HepG2 (cell line): ENCODE data around the gene TLR9. TPM values are rescaled to one million over a fixed set of nuclear protein-coding genes. Genes with fewer than 3 reads are reported as not detected.

Experiments
- ATAC-seq: fragments of 200-7000 bp; cut with Tn5 transposase; 3 replicates; pipeline ENCODE4 v1.9.1; 2020; ENCODE audit warnings: mild to moderate bottlenecking, moderate library complexity
- BruUV-seq: library from RNA; stranded (reverse); fragments of 400-500 nt; replicated peaks from 2 replicates; lab custom pipeline; 2021; lab: Mats Ljungman, UMichigan
- CTCF ChIA-PET: fragments of 300-600 bp; formaldehyde crosslinking; extraction: SDS; loops from one replicate; lab custom pipeline; 2021; ENCODE audit warnings: low total read pairs, inconsistent platforms, low intra/inter-chr PET ratio; lab: Yijun Ruan, JAX
- POLR2A ChIA-PET: fragments of 350-600 bp; sonication (Branson Sonifier 250); formaldehyde crosslinking; loops from one replicate; lab custom pipeline; 2020; ENCODE audit warnings: antibody characterized with exemption, inconsistent platforms; lab: Yijun Ruan, JAX
- DNase-seq: peaks from one replicate; pipeline ENCODE4 v3.0.0-alpha.2; 2015; ENCODE audit warnings: low spot score
- FAIRE-seq: peaks from 3 replicates; lab custom pipeline; 2011; peaks lifted over from hg19 to GRCh38; lab: Jason Lieb, UNC
- H2AFZ ChIP-seq: one replicate; pipeline ENCODE4 v1.6.1; 2011; ENCODE audit warnings: low read length, inconsistent platforms
- H3K27ac ChIP-seq: fragments of 300-600 bp; 3 replicates; pipeline ENCODE4 v1.8.0; 2011; ENCODE audit warnings: mixed run types, mild to moderate bottlenecking, mixed read lengths, low read length, inconsistent platforms; ENCODE audit not compliant: insufficient read depth; ENCODE audit errors: extremely low read length
- H3K27me3 ChIP-seq, 2 experiments: fragments of 200-600 bp in 1 of 2; 2 replicates in 1 of 2; 3 replicates in 1 of 2; pipeline versions ENCODE4 v1.6.0 to v1.8.0; 2011; ENCODE audit warnings: low read length in 2 of 2, mild to moderate bottlenecking in 2 of 2, moderate library complexity in 2 of 2, inconsistent platforms in 1 of 2; ENCODE audit not compliant: insufficient read depth in 2 of 2, control insufficient read depth in 1 of 2
- H3K36me3 ChIP-seq, 2 experiments: fragments of 200-600 bp in 1 of 2; replicated peaks in 1 of 2; 2 replicates in 1 of 2; 3 replicates in 1 of 2; pipeline versions ENCODE4 v1.5.1 to v1.8.0; 2011; ENCODE audit warnings: low read length in 2 of 2, inconsistent platforms in 1 of 2; ENCODE audit not compliant: insufficient read depth in 2 of 2, control insufficient read depth in 1 of 2
- H3K4me1 ChIP-seq: 2 replicates; pipeline ENCODE4 v1.5.1; 2012; ENCODE audit warnings: low read length, inconsistent platforms; ENCODE audit not compliant: insufficient read depth
- H3K4me2 ChIP-seq: 2 replicates; pipeline ENCODE4 v1.6.0; 2011; ENCODE audit warnings: low read depth, low read length, inconsistent platforms
- H3K4me3 ChIP-seq, 3 experiments: fragments of 200-600 bp in 1 of 3; sonication (generic), shearing (Covaris generic) in 1 of 3; replicated peaks in 1 of 3; 2 replicates each; pipeline ENCODE4 v1.5.1; 2011 to 2016; ENCODE audit warnings: low read length in 3 of 3, inconsistent platforms in 2 of 3, low read depth in 2 of 3, mild to moderate bottlenecking in 2 of 3, control low read depth in 1 of 3, mixed read lengths in 1 of 3; ENCODE audit not compliant: insufficient read depth in 1 of 3
- H3K79me2 ChIP-seq: one replicate; pipeline ENCODE4 v1.6.1; 2011; ENCODE audit warnings: low read length, inconsistent platforms; ENCODE audit not compliant: insufficient read depth
- H3K9ac ChIP-seq: 2 replicates; pipeline ENCODE4 v1.6.0; 2011; ENCODE audit warnings: mild to moderate bottlenecking, low read depth, low read length, inconsistent platforms; ENCODE audit not compliant: insufficient read depth
- H3K9me3 ChIP-seq: 2 replicates; pipeline ENCODE4 v1.5.1; 2012; ENCODE audit warnings: mild to moderate bottlenecking, low read length
- H4K20me1 ChIP-seq: 2 replicates; pipeline ENCODE4 v1.6.0; 2011; ENCODE audit warnings: inconsistent platforms, mild to moderate bottlenecking, low read length, moderate library complexity; ENCODE audit not compliant: insufficient read depth
- DPF2 ChIP-seq: sonication (generic); formaldehyde crosslinking; IDR thresholded peaks from 2 replicates; pipeline ENCODE4 v1.4.0; 2020; ENCODE audit warnings: mild to moderate bottlenecking, low read depth, missing genetic modification reagents, borderline replicate concordance
- HDAC1 ChIP-seq: sonication (generic); formaldehyde crosslinking; IDR thresholded peaks from 2 replicates; pipeline ENCODE4 v1.5.1; 2020; ENCODE audit warnings: mild to moderate bottlenecking, missing genetic modification reagents
- MYC ChIP-seq: sonication (generic); formaldehyde crosslinking; IDR thresholded peaks from 2 replicates; pipeline ENCODE4 v1.9.0; 2021; ENCODE audit warnings: missing genetic modification reagents, borderline replicate concordance
- NFIB ChIP-seq: sonication (generic); formaldehyde crosslinking; IDR thresholded peaks from 2 replicates; pipeline ENCODE4 v1.9.0; 2021; ENCODE audit warnings: missing genetic modification reagents, mild to moderate bottlenecking, borderline replicate concordance
- PHF5A ChIP-seq: IDR thresholded peaks from one replicate; pipeline ENCODE4 v1.6.1; 2018; ENCODE audit warnings: low read depth, missing genetic modification reagents; ENCODE audit not compliant: unreplicated experiment
- RBM39 ChIP-seq: fragments of 200-400 bp; formaldehyde crosslinking; IDR thresholded peaks from one replicate; pipeline ENCODE4 v1.6.1; 2018; ENCODE audit warnings: antibody characterized with exemption, mild to moderate bottlenecking, low read depth, low read length; ENCODE audit not compliant: poor library complexity, severe bottlenecking
- RNF2 ChIP-seq: fragments of 450-650 bp; conservative IDR thresholded peaks from 2 replicates; pipeline ENCODE4 v1.6.1; 2016; ENCODE audit warnings: low read depth
- SNAPC2 ChIP-seq: sonication (generic); formaldehyde crosslinking; IDR thresholded peaks from 2 replicates; pipeline ENCODE4 v1.8.1; 2022; ENCODE audit warnings: mild to moderate bottlenecking, missing genetic modification reagents
- SOX13 ChIP-seq, 3 experiments: fragments of 450-650 bp in 1 of 3; sonication (generic) in 1 of 3; formaldehyde crosslinking in 1 of 3; IDR thresholded peaks in 2 of 3; conservative IDR thresholded peaks in 1 of 3; 2 replicates each; pipeline versions ENCODE4 v1.5.0 to v1.6.1; 2016 to 2020; ENCODE audit warnings: antibody characterized with exemption in 1 of 3, mild to moderate bottlenecking in 1 of 3, missing compliant biosample characterization in 1 of 3, missing genetic modification reagents in 1 of 3, moderate library complexity in 1 of 3
- TMF1 ChIP-seq: sonication (generic); formaldehyde crosslinking; IDR thresholded peaks from 2 replicates; pipeline ENCODE4 v1.8.1; 2022; ENCODE audit warnings: low read depth, missing genetic modification reagents
- XBP1 ChIP-seq: sonication (generic); formaldehyde crosslinking; IDR thresholded peaks from 2 replicates; pipeline ENCODE4 v1.5.0; 2020; ENCODE audit warnings: missing genetic modification reagents
- ZBTB33 ChIP-seq: sonication (generic); formaldehyde crosslinking; IDR thresholded peaks from 2 replicates; pipeline ENCODE4 v1.4.0; 2020; ENCODE audit warnings: missing genetic modification reagents
- ZFP1 ChIP-seq: IDR thresholded peaks from 2 replicates; pipeline ENCODE4 v1.6.1; 2016
- ZNF510 ChIP-seq: sonication (generic); formaldehyde crosslinking; IDR thresholded peaks from 2 replicates; pipeline ENCODE4 v1.4.0; 2020; ENCODE audit warnings: low read depth, mild to moderate bottlenecking, missing genetic modification reagents
- ZNF557 ChIP-seq: sonication (generic); formaldehyde crosslinking; IDR thresholded peaks from 2 replicates; pipeline ENCODE4 v1.4.0; 2020; ENCODE audit warnings: missing genetic modification reagents
- ZNF563 ChIP-seq: sonication (generic); formaldehyde crosslinking; IDR thresholded peaks from 2 replicates; pipeline ENCODE4 v1.8.0; 2022; ENCODE audit warnings: mild to moderate bottlenecking, moderate library complexity, missing genetic modification reagents
- ZNF891 ChIP-seq: sonication (generic); formaldehyde crosslinking; IDR thresholded peaks from 2 replicates; pipeline ENCODE4 v1.5.0; 2020; ENCODE audit warnings: mild to moderate bottlenecking, missing genetic modification reagents
- WGBS: methylation state at CpG from one replicate; pipeline ENCODE4 v1.1.6; 2017; ENCODE audit warnings: low lambda C conversion rate; 5-methylcytosine and 5-hydroxymethylcytosine counted together
- in situ Hi-C: cut with HindIII; loops from 2 replicates; pipeline ENCODE4 v1.10.0; 2017; ENCODE audit warnings: low pct_unique_long_range_greater_than_20kb; ENCODE audit not compliant: extremely low pct_ligation_motif_present
- intact Hi-C: fragments of 100-400 bp; cut with micrococcal nuclease; formaldehyde crosslinking; loops from one replicate; pipeline ENCODE4 v1.10.0; 2022; ENCODE audit not compliant: unreplicated experiment
- polyA plus RNA-seq, 8 experiments: library from polyadenylated mRNA; depleted of rRNA in 3 of 8; stranded (reverse) in 7 of 8; unstranded in 1 of 8; fragments of >200 nt; fragmentation: Illumina TruSeq in 4 of 8; extraction: Trizol in 4 of 8; gene quantifications; 2 replicates each; pipeline versions ENCODE4 v1.2.1 to v1.2.3, GENCODE V29; 2011 to 2016; ENCODE audit warnings: low read depth in 4 of 8, missing spikeins in 1 of 8, mixed read lengths in 1 of 8; ENCODE audit not compliant: insufficient read depth in 1 of 8
- total RNA-seq, 5 experiments: library from RNA; depleted of rRNA; stranded (reverse); fragments of >200 nt; fragmentation: Illumina TruSeq; extraction: Trizol; gene quantifications; 2 replicates each; pipeline ENCODE4 v1.2.3, GENCODE V29; 2016; ENCODE audit warnings: low read depth in 1 of 5
- TF ChIP-seq, protein P1 (sequence below): fragments of 450-650 bp; IDR thresholded peaks from 2 replicates; pipeline ENCODE4 v1.6.1; 2016
- TF ChIP-seq, protein P2 (sequence below): sonication (generic); formaldehyde crosslinking; IDR thresholded peaks from 2 replicates; pipeline ENCODE4 v1.9.0; 2022; ENCODE audit warnings: missing genetic modification reagents, mild to moderate bottlenecking, borderline replicate concordance

The TLR9 gene
- total and polyA plus RNA-seq, 2 of the 13 experiments (the other 11 are each of a cell fraction or from before 2014, with no cell fraction given): not detected

DNA sequence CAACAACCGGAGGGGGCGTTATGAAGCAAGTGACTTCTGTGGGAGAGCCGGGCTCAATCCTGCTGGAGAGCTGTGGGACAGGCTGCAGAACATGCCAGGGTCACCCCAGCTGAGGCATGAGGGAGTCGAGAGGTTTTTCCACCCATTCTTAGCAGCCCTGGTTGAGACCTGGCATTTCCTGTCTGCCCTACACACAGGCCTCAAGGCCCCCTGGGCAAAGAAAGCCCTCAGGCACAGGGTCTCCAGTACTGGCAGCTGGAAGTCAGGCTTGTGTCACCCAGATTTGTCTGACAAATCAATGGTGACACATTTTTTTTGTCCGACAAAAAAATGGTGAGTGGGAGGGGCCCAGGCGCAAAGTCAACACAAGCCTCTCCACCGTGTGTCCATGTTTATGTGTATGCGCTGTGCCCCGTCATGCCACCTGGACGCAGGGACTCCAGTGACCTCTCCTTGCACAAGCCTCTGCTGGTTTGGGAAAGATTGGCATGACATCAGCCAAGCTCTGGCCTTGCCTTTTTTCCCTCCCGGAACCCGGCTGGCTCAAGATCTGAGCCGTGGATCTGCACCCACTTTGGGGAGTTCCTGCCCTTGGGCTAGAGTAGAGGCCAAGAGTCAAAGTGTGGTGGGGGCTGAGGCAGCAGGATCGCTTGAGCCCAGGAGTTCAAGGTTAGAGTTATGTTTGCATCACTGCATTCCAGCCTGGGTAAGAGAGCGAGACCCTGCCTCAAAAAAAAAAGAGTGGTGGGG is 48.3 kb downstream of the TLR9 start:
- ChIA-PET CTCF (no interaction called here), POLR2A (interaction anchor here (0.8 to 3.5 kb wide), 12 partner anchors 9 to 210 kb away, joined by 3 to 30 read pairs (median 5); partner anchors contain the start of genes ACY1, ALAS1, PCBP4 and POC1A)
- Histone ChIP-seq H3K27ac (peak overlapping the region; percentile 85), H2AFZ (no peak overlapping the region), H3K27me3 (no peaks in the 10 kb centered on the region), H3K9ac (peak overlapping the region; percentile 61), H3K36me3 (no peaks in the 10 kb centered on the region), H3K4me3 (peak overlapping the region; percentile 43 to 60 (median 48); a peak in 5 of 6 replicates), H3K4me2 (peak overlapping the region; percentile 82), H3K79me2 (no peaks in the 10 kb centered on the region), H3K9me3 (no peaks in the 10 kb centered on the region), H3K4me1 (peaks cover 64% of the 10 kb centered on the region), H4K20me1 (no peaks in the 10 kb centered on the region)
- intact Hi-C loops (loop anchor here (1.0 kb wide), 1 partner anchor 20 kb away; no protein-coding TSS in a partner anchor), in situ Hi-C loops (no loop called here)
- FAIRE-seq (peak; percentile 82), ATAC-seq (peak; percentile 81), DNase-seq (peak; percentile 86)
- BruUV-seq: no TSS peak
- 2% methylated on average over 12 of the region's 15 CpGs for WGBS
- TF ChIP-seq SNAPC2 (CRISPR knock-in tag) (0 out of 2 replicates have a peak, but pooled peaks have one; percentile 16), ZNF557 (CRISPR knock-in tag) (no peak), TMF1 (no peak), DPF2 (no peak), RBM39 (peak; percentile 48), PHF5A (peak; percentile 52), XBP1 (no peak), RNF2 (no peak), NFIB (CRISPR knock-in tag) (no peak), ZNF563 (CRISPR knock-in tag) (0 out of 2 replicates have a peak, but pooled peaks have one; percentile 49), ZFP1 (no peak), SOX13 (IDR thresholded peaks at IDR 0.05) (no peak), SOX13 (CRISPR knock-in tag; conservative IDR thresholded peaks at IDR 0.05 in 1 of 2, IDR thresholded peaks at IDR 0.05 in 1 of 2) (peak in 1 of 2 experiments; percentile 27; a peak in 1 of 4 replicates), ZBTB33 (CRISPR knock-in tag) (no peak), ZNF891 (CRISPR knock-in tag) (no peak), HDAC1 (CRISPR knock-in tag) (peak; percentile 82), MYC (CRISPR knock-in tag) (peak; percentile 57; the same call in 1 of the 2 replicates), ZNF510 (CRISPR knock-in tag) (no peak; the same call in 1 of the 2 replicates)
- TF ChIP-seq, protein P1, sequence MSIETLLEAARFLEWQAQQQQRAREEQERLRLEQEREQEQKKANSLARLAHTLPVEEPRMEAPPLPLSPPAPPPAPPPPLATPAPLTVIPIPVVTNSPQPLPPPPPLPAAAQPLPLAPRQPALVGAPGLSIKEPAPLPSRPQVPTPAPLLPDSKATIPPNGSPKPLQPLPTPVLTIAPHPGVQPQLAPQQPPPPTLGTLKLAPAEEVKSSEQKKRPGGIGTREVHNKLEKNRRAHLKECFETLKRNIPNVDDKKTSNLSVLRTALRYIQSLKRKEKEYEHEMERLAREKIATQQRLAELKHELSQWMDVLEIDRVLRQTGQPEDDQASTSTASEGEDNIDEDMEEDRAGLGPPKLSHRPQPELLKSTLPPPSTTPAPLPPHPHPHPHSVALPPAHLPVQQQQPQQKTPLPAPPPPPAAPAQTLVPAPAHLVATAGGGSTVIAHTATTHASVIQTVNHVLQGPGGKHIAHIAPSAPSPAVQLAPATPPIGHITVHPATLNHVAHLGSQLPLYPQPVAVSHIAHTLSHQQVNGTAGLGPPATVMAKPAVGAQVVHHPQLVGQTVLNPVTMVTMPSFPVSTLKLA: peak; percentile 76
- TF ChIP-seq, protein P2, sequence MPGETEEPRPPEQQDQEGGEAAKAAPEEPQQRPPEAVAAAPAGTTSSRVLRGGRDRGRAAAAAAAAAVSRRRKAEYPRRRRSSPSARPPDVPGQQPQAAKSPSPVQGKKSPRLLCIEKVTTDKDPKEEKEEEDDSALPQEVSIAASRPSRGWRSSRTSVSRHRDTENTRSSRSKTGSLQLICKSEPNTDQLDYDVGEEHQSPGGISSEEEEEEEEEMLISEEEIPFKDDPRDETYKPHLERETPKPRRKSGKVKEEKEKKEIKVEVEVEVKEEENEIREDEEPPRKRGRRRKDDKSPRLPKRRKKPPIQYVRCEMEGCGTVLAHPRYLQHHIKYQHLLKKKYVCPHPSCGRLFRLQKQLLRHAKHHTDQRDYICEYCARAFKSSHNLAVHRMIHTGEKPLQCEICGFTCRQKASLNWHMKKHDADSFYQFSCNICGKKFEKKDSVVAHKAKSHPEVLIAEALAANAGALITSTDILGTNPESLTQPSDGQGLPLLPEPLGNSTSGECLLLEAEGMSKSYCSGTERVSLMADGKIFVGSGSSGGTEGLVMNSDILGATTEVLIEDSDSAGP (CRISPR knock-in tag): peak; percentile 83; the same call in 1 of the 2 replicates
